ENCODE results near the gene LAMA3. TPM values are rescaled to one million over a fixed set of nuclear protein-coding genes. Genes with fewer than 3 reads are reported as not detected.

The LAMA3 gene
- total RNA-seq, 1 experiment from 2014 or later = 5.6 TPM

GRCh38 chr18:23763343-23763742, 74.1 kb downstream of the LAMA3 start:
- CTCF ChIA-PET = no interaction called here
- Histone ChIP-seq H2AFZ (ENCODE audit: low read depth, low read length, poor library complexity, severe bottlenecking) (no peak overlapping the region), H3K27ac (ENCODE audit: low read depth, low read length) (no peak overlapping the region), H3K9me2 (ENCODE audit: insufficient read depth) (no peaks in the 10 kb centered on the region), H4K20me1 (ENCODE audit: insufficient read depth) (no peaks in the 10 kb centered on the region), H3K4me2 (ENCODE audit: low read length) (no peak overlapping the region), H3K27me3 (ENCODE audit: insufficient read depth, low read length) (no peaks in the 10 kb centered on the region), H3K9me3 (ENCODE audit: control insufficient read depth in 1 of 2, insufficient read depth in 1 of 2, low read depth in 1 of 2, low read length in 2 of 2) (no peaks in the 10 kb centered on the region), H3K36me3 (ENCODE audit: control insufficient read depth in 1 of 2, insufficient read depth in 2 of 2, low read length in 2 of 2) (no peaks in the 10 kb centered on the region), H3K4me1 (ENCODE audit: control insufficient read depth in 1 of 2, insufficient read depth in 2 of 2, low read length in 2 of 2) (no peaks in the 10 kb centered on the region), H3K4me3 (replicated peaks in 1 of 2; ENCODE audit: low read depth in 1 of 2, low read length in 2 of 2) (no peak overlapping the region), H3K79me2 (ENCODE audit: insufficient read depth, low read length) (no peaks in the 10 kb centered on the region), H3K9ac (ENCODE audit: low read length) (no peak overlapping the region)
- TF ChIP-seq FOSL1 (IDR thresholded peaks at IDR 0.05; ENCODE audit: low read depth) = no peak
- no peak for TF ChIP-seq ZNF274 (IDR thresholded peaks at IDR 0.05; ENCODE audit: low read depth, low read length)
- TF ChIP-seq CEBPB (IDR thresholded peaks at IDR 0.05; ENCODE audit: low read depth) = no peak
- no peak for TF ChIP-seq TCF7L2 (IDR thresholded peaks at IDR 0.05; ENCODE audit: borderline replicate concordance, extremely low read depth, insufficient read depth, insufficient read length)
- TF ChIP-seq SIN3A (IDR thresholded peaks at IDR 0.05; ENCODE audit: low read depth) = no peak
- TF ChIP-seq RAD21 (IDR thresholded peaks at IDR 0.05; ENCODE audit: low read depth) = no peak
- no peak for TF ChIP-seq ELF1 (IDR thresholded peaks at IDR 0.05; ENCODE audit: borderline replicate concordance, low read depth)
- no peak for TF ChIP-seq JUND (IDR thresholded peaks at IDR 0.05)
- TF ChIP-seq, protein P1, sequence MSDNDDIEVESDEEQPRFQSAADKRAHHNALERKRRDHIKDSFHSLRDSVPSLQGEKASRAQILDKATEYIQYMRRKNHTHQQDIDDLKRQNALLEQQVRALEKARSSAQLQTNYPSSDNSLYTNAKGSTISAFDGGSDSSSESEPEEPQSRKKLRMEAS (IDR thresholded peaks at IDR 0.05) = no peak
- no peak for TF ChIP-seq SP1 (IDR thresholded peaks at IDR 0.05; ENCODE audit: low read depth)
- TF ChIP-seq, protein P2, sequence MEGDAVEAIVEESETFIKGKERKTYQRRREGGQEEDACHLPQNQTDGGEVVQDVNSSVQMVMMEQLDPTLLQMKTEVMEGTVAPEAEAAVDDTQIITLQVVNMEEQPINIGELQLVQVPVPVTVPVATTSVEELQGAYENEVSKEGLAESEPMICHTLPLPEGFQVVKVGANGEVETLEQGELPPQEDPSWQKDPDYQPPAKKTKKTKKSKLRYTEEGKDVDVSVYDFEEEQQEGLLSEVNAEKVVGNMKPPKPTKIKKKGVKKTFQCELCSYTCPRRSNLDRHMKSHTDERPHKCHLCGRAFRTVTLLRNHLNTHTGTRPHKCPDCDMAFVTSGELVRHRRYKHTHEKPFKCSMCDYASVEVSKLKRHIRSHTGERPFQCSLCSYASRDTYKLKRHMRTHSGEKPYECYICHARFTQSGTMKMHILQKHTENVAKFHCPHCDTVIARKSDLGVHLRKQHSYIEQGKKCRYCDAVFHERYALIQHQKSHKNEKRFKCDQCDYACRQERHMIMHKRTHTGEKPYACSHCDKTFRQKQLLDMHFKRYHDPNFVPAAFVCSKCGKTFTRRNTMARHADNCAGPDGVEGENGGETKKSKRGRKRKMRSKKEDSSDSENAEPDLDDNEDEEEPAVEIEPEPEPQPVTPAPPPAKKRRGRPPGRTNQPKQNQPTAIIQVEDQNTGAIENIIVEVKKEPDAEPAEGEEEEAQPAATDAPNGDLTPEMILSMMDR (IDR thresholded peaks at IDR 0.05 in 2 of 3, conservative IDR thresholded peaks at IDR 0.05 in 1 of 3; ENCODE audit: borderline replicate concordance in 1 of 3, insufficient read depth in 1 of 3, low read depth in 2 of 3, low read length in 2 of 3) = no peak
- TF ChIP-seq POLR2A (IDR thresholded peaks at IDR 0.05; ENCODE audit: borderline replicate concordance, extremely low read depth, insufficient read depth, insufficient read length) = no peak
- no peak for TF ChIP-seq POLR2AphosphoS5 (IDR thresholded peaks at IDR 0.05; ENCODE audit: low read depth, low read length)
- intact Hi-C loops (cut with micrococcal nuclease) = no loop called here
- POLR2A ChIA-PET = no interaction called here
- ATAC-seq = no peak
- no TSS peak for BruUV-seq (replicated peaks)
- RAD21 ChIA-PET (ENCODE audit: low non-redundant PET in 1 of 2, low total read pairs in 2 of 2, uncharacterized antibody in 2 of 2, unreplicated experiment in 2 of 2) = no interaction called here
- no peak for DNase-seq (ENCODE audit: low read depth, low spot score)

Data from HCT116 (cell line).